Skin of body (tissue), 2 donors: Measurements from ENCODE around the gene VWA3B. TPM values are rescaled to one million over a fixed set of nuclear protein-coding genes. Genes with fewer than 3 reads are reported as not detected.
"Not testable (repeated sequence)": the region's sequence is repeated elsewhere in the genome, so short reads cannot be mapped to it uniquely, and the experiment has no call there.

ENCODE experiments used
- DNase-seq: peaks from one replicate; lab custom pipeline; 2025; lab: John Stamatoyannopoulos, UW
- total RNA-seq: library from RNA; depleted of rRNA; stranded (reverse); fragments of >200 nt; gene quantifications from one replicate; pipeline ENCODE4 v1.2.3, GENCODE V29; 2014

VWA3B gene
- total RNA-seq, 1 donor from 2014 or later, result not detected

DNA sequence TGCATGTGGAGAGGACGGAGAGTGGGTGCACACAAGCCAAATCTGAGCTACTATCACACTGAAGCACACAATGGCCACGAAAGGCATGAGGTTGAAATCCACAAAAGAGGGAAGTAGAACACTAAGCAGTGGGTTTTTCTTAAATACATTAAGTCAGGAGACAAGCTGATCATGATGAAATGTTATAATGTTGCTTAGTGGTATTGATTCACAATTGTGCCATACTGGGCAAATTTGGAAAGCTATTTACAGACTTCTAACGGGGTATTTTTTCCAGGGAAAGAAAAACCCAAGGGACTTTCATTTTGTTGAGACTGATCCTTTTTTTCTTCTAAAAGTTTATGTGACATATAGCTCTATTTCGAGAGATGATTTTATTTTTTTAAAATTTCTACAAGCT, 158.5 kb downstream of the VWA3B start:
- no peak for DNase-seq

DNA sequence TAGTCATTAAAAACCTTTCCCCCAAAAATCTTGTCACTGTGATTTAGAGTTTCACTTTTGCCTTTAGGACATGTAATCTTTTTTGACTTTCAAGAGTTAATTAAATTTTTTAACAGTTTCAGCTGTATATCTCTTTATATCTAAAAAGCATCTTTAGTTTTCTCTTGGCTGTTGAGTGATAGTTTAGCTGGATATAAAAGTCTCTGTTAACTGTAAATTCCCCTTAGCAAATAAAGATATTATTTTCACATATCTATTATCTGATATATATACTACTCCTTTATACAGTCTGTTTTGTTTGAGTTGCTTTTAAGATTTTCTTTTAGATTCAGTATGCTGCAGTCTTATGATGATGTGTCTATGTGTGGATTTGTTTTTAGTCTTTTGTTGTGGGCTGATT, 160.4 kb downstream of the VWA3B start:
- no peak for DNase-seq

DNA sequence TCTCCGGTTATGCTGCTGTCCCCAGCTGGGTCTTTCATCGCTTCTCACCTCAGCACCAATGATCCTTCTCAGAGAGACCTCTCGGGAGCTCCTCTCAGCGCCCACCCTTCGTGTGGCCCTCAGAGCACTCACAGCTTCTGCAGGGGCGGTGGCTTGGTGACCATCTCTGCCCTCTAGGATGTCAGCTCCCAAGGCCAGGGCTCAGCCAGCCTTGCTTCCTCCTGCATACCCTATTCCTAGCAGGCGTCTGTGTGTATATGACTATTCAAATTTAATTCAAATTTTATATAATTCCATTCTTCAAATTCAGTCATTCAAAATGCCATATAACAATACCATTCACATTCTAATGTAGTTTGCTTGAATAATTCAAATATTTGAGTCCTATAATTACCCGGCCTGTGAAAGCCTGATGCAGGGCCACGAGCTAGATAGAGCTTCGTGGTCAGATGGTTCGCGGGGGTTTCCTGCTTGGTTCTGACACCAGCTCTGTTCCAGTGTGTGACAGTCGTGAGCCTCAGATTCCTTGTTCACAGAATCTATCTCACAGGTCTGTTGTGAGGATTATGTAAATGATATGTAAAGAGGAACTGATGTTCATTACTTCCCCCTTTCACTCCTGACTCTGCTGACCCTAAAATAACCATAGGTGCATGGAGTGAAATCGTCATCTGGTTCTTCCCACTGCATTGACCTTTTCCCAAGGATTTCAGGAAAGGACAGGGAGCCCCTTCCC, 165.2 kb downstream of the VWA3B start:
- no peak for DNase-seq

DNA sequence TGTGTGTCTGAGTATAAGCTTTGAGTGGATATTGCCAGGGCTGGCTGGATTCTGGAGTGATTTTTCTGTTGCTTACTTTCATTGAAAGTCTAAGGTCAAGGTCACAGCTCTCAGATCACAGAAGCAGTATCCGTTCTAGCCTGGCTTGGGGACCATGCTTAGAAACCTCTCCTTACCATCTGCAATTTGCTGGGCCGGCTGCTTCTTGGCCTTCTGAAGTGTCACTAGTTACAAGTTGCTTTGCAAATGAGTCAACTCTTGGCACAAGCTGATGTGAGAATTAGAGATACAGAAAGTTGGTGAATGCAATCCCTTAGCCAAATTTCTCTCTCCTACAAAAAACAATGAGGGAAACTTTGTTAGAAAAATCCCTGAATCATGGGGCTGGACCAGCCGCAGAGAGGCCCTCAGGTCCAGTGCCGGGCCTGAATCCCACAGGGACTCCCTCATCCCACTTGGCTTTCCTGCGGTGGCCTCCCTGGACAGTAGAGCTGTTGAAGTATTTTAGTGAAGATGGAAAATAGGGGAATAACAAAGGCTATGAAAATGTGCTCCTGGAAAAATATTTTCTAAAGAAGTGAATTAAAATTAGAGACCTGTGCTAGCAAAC, 166.6 kb downstream of the VWA3B start:
- no peak for DNase-seq

DNA sequence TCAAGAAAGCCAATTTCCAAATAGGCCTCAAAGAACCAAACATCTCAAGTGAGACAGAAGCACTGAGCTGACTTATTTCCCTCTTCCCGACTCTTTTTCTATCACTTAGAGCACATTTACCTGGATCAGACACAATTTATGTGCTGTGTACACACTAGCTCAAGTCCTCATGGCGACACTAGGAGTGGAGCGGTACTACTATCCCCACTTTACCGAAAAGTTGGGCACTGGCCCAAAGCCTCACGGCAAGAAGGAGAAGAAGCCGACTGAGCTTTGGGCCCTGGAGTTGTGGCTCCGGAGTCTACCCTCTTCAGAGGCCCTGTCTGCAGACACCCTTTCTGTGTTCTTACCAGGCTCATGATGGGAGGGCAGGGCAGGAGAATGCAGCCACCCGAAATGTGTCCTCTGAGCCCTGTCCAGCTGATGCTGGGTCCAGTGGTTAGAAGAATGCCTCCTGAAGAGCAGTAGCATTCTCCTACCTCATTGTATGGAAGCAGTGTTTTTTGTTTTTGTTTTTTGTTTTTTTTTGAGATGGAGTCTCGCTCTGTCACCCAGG, 167.6 kb downstream of the VWA3B start:
- no peak for DNase-seq

DNA sequence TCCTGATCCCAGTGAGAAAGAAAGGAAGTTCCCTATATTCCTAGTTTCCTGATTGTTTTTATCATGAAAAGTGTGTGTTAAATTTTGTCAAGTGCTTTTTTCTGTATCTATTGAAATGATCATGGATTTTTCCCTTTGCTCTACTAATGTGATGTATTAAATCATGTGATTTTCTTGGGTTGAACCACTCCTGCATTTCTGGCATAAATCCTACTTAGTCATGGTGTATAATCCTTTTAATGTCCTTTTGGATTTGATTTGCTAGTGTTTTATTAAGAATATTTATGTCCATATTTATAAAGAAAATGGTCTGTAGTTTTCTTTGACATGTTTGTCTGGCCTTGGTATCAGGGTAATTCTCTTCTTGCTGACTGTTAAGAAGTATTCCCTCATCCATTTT, 171.9 kb downstream of the VWA3B start:
- no peak for DNase-seq

DNA sequence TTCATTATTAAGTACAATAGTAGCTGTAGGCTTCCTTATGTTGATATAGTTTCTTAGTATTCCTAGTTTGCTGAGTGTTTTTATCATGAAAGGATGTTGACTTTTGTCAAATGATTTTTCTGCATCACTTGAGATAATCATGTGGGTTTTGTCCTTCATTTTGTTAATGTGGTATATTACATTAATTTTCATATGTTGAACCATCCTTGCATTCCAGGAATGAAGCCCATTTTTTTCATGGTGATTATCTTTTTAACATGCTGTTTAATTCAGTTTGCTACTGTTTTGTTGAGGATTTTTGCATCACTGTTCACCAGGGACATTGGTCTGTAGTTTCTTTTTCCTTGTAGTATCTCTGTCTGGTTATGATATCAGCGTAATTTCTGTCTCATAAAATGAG, 176.4 kb downstream of the VWA3B start:
- no peak for DNase-seq

DNA sequence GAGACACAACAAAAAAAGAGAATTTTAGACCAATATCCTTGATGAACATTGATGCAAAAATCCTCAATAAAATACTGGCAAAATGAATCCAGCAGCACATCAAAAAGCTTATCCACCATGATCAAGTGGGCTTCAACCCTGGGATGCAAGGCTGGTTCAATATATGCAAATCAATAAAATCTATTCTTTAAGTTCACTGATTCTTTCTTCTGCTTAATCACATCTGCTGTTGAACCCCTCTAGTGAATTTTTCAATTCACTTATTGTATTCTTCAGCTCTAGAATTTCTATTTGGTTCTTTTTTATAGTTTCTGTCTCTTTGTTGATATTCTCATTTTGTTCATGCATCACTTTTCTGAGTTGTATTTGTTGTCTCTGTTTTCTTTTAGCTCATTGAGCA, 181.3 kb downstream of the VWA3B start:
- not testable (repeated sequence) for DNase-seq

DNA sequence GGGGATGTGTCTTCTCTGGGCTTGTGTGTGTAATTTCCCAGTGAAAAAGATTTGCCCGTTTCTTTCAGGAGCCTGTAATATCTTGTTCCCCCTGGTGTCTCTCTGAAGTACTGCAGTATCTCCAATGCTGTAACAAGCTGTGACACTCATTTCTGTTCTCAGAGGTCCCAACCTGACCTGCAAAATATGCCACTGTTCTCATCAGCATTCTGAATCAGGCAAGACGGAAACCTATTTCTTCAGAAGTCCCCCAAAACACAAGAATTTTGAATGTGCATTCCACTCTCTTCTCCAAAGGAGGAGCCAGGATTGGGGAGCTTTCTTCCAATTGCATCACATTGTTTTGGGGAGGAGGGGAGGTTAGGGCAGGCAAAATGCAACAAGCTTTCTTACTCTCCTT, 182.3 kb downstream of the VWA3B start:
- DNase-seq, result peak; percentile 24

DNA sequence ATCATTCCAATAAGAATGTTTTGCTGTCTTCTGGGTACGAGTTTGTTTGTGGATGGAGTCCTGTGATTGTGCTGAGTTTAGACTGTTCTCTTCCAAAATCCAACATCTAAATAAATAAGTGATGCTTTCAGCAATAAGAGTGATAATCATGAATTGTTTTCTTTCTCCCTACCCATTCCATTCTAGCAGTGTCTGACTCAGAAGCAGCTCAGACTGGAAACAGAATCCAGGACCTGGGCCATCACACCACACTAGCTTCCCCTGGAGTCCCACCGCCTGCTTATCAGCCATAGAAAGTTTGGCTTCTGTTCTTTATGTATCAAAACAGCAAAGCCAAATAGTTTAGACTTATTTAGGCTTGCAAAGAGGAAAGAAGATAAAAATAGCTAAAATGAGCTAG, 182.9 kb downstream of the VWA3B start:
- DNase-seq, result no peak

DNA sequence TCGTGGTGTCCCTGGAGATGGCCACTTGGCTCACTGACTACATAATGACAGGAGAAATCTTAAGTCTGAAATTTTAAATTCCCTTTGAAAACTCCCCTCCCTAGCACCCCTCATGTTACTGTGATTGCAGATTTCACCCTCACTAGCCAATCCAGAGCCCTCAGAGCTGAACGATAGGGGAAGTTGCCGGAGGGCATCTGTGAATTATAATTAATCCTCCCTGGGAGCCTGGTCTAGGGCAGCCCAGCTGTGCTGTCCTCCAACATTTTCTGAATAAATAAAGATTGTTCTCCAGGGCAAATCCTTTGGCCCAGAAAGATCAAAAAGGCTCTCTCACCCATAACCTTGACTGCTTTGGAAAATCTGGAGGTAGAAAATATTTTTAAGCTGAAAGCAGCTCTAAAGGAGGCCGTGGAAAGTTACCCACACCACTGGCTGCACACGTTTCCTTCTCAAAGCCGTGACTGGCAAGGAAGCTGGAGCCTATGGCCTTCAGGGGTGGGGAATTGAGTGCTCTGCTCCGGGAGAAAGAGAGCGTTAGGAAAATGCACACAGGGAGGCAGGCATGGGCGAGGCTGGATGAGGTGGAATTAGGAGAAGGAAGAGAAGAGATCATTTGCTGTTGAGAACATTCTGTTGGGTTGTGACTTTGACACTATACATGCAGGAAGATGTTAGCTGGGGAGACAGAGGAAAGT, 190.3 kb downstream of the VWA3B start:
- no peak for DNase-seq

DNA sequence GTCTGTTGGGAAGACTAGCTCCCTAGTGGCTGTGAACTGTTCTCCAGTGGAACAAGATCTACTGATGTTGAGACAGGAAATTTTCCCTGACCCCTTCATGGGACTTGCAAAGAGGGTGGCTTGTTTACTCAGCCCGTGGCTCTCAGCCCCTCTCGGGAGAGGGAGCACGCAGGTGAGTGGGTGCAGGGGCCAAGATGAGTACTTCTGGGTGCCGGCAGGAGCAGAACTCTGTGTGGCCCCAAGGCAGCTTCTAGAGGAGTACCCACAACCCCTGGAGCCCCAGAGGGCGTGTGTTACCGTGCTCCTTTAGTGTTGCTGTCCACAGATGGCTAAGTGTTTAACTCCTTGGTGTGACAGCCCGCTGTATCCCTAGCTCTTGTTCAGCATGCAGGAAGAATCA, 191.1 kb downstream of the VWA3B start:
- DNase-seq, result no peak

DNA sequence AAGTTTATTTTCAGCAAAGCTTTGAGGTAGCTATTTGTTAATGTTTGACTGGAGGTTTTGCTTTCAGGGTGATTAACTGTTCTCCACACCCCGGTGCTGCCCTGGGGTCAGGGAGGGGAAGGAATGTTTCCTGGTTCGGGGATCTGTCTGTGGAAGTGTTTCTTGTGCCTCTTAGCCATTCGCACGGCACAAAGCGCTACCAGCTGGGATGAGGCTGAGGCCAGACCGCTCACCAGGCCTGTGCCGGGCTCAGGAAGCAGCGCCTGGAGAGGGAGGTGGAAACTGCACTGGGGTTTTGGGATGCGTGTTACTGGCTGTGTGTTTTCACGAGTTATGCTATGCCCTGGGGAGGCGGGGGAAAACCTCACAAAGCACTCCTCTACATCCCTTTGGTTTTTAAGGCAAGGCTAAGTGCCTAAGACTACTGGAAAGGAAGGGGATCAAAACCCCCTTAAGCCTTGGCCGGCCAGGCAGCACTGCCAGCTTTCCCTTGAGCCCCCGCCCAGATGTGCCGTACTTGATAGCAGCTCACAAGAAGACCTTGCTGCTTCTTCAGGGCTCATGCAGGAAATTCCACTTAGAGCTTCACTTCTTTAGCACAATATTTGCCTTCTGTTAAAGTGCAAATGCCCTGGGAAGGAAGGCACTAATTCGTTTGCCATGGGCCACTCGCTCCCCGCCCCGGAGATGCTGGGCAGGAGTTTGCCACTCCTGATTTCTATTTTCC, 193.6 kb downstream of the VWA3B start:
- no peak for DNase-seq

DNA sequence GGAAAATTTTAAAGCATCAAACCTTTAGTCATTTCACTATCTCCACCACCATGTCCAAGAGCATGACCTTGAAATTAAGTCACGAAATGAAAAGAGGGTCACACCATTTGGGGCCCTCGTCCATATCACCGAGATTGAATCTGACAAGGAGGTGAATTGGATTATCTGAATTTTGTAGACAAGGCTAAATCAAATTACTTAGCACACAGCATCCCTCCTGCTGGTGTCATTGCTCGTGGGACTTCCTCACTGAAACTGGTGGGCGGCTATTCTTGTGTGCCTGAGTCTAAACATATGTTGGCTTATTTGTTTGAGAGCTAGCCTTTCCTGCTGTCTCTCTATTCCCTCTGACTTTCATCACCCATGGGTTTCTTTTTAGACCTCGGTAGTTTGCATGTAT, 194.6 kb downstream of the VWA3B start:
- no peak for DNase-seq

DNA sequence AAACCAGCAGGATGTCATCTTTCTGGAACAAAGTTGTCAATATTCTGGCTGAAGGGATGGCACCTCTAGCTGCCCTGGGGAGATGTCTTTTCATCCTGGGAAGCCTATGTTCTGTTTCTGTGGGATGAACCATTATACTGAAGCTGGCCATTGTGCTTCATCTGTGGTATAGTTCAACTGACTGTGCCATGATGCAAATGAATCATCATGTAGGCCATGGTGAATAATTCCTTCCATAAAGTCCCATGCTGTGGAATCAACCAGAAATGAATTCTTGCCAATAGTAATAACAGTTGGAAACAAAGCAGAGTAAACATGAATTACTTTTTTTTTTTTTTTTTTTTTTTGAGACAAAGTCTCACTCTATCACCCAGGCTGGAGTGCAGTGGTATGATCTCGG, 195.1 kb downstream of the VWA3B start:
- DNase-seq, result no peak

DNA sequence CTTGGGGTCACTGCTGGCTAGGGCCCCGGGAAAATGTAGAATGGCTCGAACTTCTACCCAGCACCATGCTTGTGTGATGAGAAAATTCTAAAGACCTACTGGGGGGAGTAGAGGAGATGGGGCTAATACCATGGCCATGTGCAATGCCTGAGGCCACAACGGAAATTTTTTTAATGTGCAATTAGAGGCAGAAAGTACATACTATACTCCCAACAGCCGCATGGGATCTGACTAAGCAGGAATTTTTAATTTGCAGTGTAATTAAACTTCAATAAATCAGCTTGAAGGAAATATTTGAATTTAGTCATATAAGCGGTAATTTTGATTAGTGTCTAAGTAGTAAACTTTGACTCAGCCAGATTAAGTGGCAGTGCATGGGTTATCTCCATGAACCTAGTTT, 206.1 kb downstream of the VWA3B start:
- DNase-seq, result no peak

DNA sequence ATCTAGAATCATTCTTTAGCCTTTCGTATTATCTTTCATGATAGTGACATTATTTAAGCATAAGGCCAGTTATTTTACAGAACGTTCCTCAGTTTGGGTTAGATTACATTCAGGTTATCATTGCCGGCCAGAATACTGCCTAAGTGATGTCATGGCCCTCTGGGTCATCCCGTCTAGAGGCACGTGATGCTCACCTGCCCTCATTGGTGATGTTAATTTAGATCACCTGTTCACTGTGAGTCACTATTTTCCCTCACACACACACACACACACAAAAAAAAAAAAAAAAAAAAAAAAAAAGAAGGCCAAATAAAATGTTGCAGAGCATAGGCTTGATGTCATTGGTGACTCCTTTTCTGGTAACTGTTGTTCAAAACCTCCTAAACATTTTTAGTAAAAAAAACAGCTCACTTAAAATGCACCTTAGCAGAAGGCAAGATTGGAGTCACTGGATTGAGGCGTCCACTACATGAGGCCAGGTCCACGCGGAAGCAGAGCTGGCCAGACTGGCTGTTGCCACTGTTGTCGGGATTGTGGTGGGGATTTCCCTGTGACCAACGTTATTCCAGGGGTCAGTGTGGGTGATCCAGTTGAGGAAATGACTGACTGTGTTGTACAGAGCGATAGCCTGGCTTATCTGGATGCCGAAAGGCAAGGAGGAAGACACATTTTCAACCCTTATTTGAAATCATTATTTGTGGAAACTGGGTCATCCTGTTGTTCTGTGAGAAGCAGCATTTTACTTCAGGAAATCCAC, 207.1 kb downstream of the VWA3B start:
- peak; percentile 0 for DNase-seq

DNA sequence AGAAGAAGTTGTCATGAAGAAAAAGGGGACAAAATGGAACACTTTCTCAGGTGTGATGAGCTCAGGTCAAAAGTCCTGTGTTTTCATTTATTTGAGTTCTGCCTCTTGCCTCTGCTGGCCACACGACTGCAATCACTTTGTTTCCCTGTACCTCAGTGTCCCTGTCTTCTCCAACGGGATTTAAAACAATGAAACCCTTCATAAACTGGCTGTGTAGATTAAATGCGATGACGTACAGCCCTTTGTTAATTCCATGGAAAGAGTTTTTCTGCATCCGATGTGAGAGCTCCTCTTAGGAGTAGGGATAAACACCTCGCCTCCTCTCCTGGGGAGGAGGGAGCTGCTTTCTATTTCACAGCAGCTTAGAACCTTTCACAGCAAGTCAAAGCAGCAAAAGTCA, 207.7 kb downstream of the VWA3B start:
- no peak for DNase-seq

DNA sequence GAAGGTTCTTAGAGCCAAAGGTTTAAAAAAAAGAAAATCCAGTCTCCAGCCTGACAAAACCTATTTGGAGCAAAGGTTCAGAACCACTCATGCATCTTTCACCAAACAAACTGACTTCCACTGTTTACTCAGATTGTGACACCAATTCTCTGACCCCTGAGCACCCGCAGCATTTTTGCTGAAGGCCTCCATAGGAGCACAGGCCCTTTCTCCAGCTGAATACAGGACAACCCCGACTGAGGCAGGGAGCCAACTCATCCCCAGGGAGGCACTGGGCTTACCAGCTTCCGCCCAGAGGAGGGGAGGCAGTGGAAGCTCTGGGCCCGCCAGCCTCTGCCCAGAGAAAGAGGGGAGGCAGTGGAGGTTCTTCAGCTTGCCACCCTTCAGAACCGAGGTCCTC, 208.3 kb downstream of the VWA3B start:
- no peak for DNase-seq

DNA sequence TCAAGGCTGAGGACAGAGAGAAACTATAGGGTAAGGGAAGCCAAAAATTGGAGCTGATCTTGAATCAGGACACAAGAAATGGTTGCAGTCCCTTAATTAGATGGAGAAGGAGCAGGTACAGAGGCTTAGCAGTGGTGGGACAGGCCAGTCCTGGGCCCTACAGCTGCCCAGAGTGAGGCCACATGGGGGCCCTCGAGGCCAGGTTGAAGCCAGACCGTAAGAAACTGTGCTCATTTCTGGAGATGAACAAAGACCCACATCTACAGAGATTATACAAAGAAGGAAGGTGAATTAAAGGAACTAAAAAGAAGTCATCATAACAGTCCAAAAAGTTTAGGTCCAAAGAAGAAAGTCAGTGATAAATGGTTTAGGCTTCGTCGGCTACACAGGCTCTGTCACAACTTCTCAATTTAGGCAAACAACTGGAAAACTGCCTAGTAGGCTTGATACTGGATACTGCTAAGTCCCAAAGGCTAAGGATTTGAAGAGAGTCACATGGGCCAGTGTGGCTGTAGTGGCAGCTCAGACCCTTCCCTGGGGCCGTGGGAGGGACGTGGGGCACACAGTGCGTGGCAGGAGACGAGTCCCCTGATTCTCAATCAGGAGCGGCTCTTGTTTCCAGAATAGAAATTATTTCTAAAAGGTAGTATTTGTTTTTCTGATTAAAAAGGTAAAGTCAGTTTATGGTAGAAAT, 208.9 kb downstream of the VWA3B start:
- no peak for DNase-seq

DNA sequence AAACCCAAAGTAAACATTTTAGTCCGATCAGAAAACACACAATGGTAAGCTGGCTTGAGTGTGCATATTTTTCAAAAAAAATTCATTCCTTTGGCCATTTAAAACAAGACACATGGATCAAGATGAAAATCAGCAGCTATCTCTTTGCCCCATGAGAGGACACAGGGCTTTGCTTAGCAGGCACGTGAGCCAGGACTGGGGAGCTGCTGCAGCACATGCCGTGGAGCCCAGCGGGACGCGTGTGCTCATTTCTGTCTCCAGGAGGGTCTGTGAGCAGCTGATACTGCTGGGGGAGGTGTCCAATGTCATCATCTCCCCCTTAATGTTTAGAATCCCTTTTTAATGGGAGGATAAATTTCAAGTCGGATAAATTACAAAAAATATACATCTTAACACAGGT, 209.5 kb downstream of the VWA3B start:
- no peak for DNase-seq
